Stimulated activated CD8-positive, alpha-beta memory T cell treated with anti-CD3 and anti-CD28 coated beads, Interleukin-12 subunit alpha, Interleukin-12 subunit beta, amount 100 ng/mL, for 4 hours (primary cell): ENCODE measurements around the gene AZGP1.
"Not testable (repeated sequence)": the region's sequence is repeated elsewhere in the genome, so short reads cannot be mapped to it uniquely, and the experiment has no call there.

Experiments
- DNase-seq: peaks from one replicate; pipeline ENCODE4 v3.0.0-alpha.2; 2020; ENCODE audit warnings: low read depth

The AZGP1 gene

DNA sequence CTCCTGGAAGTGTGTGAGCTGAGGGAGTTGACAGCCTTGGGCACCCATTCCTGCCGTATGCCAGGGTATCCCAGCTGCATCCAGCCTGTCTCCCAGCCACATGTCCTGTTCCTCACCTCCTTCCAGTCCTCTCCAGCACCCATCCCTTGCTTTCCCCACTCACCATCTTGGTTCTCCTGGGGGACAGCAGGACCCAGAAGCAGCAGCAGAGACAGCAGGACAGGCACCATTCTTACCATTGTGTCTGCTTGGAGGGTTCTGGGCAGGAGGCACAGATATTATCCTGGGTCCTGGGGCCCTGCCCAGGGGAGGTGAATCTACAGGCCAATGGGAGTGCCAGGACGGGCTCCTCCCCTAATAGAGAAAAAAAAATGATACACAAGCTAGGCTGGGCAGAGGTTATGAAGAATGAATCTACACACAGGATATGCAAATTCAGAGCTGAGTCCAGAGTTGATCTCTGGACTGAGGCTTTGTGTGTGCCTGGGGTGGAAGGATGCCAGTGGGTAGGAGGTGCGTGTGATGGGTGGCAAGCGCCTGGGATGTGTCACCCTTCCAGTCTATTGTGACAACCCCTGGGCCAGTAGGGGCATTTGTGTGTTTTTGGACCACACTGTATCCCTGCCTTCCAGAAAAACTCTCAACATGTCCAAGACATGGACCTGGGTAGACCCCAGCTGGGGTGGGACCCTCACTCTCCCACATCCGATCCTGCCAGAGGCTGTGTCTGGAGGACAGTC lies at the start of gene AZGP1:
Gene AZGP1 (minus strand): TSS at position 250 of the 740 bp plus-strand sequence. CDS start 11 bp downstream, at position 239.
- DNase-seq, result no peak

DNA sequence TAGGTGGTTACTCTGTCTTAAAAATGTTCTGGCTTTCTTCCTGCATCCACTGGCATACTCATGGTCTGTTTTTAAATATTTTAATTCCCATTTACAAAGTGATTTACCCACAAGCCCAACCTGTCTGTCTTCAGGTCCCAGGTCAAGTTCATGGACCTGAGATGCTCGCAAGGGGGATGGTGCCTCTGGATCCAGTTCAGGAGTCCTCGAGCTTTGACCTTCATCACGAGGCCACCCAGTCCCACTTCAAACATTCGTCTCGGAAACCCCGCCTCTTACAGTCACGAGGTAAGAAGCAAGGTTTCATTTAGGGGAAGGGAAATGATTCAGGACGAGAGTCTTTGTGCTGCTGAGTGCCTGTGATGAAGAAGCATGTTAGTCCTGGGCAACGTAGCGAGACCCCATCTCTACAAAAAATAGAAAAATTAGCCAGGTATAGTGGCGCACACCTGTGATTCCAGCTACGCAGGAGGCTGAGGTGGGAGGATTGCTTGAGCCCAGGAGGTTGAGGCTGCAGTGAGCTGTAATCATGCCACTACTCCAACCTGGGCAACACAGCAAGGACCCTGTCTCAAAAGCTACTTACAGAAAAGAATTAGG lies 48.3 kb upstream of the AZGP1 start:
- DNase-seq, result no peak

DNA sequence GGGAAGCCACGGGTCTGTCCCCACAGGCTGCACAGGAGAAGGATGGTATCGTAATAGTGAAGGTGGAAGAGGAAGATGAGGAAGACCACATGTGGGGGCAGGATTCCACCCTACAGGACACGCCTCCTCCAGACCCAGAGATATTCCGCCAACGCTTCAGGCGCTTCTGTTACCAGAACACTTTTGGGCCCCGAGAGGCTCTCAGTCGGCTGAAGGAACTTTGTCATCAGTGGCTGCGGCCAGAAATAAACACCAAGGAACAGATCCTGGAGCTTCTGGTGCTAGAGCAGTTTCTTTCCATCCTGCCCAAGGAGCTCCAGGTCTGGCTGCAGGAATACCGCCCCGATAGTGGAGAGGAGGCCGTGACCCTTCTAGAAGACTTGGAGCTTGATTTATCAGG lies 47.7 kb upstream of the AZGP1 start:
- DNase-seq, result no peak

DNA sequence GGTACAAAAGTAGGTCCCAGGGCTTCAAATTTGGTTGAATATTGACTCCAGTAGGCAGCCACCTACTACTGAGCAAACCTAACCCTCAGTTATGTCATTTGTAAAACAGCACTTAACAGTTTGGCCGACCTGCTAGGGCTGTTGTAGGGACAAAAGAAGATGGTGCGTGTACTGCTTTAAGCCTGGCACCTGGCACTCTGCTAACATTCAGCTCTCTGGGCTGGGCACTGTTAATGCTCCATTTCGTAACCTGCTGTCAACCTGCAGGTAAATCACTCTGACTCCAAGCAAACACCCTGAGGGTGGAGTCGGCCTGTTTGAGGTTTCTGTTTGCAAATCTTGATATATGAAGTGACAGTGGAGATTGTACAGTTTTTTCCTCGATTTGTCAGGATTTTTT lies 46.8 kb upstream of the AZGP1 start:
- DNase-seq, result no peak

DNA sequence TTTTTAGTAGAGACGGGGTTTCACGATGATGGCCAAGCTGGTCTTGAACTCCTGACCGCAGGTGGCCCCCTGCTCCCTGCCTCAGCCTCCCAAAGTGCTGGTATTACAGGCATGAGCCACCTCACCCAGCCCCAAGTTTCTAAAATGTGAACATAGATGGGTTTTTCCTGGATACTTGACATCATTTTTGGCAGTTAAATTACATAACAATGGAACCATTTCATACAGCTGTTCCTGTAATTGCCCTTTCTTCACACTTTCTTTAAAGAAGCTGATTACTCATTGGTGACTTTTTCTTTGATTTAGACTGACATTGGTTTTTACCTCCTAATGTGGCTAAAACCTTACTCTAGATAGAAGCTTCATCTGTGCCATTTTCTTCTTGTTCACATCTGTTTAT lies 45.5 kb upstream of the AZGP1 start:
- DNase-seq, result no peak

DNA sequence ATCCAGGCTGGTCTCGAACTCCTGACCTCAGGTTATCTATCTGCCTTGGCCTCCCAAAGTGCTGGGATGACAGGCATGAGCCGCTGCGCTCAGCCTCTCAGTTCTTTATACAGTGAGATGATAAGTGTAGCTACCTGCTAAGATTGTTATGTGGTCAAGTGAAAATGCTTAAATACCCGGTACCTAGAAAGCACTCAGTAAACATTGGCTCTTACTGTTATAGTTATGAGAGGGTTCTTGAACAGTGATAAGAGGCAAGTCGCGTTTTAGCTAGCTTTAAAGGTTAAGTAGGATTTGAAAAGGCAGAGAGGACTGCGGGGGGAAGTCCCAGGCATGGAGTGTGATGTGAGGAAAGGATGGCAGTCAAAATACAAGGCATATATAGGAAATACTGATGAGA lies 44.1 kb upstream of the AZGP1 start:
- DNase-seq, result no peak

DNA sequence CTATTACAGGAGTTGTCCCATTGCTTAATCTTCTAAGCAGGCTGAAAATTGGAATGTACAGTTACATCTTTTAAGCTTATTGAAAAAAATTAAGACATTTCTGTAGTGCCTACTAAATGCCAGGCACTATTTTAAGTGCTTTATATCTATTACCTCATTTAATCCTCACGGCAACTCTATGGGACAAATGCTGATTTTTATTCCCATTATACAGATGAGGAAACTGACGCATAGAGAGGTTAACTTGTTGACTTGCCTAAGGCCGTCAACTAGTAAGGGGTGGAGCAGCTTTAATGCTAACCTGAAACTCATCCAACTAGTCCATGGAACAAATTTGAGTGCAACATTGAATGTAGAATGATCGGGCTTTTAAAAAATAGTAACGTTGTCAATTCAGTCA lies 42.0 kb upstream of the AZGP1 start:
- DNase-seq, result no peak

DNA sequence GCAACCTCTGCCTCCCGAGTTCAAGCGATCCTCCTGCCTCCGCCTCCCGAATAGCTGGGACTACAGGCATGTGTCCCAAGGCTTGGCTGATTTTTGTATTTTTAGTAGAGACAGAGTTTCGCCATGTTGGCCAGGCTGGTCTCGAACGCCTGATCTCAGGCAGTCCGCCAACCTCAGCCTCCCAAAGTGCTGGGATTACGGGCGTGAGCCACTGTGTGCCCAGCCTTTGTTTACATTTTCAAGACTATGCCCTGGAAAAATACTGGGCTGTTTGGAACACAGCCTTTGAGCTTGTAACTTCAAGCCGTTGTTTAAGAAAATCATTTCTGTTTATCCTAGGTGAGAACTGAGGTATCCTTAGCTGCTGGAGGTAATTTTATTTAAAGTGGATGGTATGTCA lies 41.5 kb upstream of the AZGP1 start:
- no peak for DNase-seq

DNA sequence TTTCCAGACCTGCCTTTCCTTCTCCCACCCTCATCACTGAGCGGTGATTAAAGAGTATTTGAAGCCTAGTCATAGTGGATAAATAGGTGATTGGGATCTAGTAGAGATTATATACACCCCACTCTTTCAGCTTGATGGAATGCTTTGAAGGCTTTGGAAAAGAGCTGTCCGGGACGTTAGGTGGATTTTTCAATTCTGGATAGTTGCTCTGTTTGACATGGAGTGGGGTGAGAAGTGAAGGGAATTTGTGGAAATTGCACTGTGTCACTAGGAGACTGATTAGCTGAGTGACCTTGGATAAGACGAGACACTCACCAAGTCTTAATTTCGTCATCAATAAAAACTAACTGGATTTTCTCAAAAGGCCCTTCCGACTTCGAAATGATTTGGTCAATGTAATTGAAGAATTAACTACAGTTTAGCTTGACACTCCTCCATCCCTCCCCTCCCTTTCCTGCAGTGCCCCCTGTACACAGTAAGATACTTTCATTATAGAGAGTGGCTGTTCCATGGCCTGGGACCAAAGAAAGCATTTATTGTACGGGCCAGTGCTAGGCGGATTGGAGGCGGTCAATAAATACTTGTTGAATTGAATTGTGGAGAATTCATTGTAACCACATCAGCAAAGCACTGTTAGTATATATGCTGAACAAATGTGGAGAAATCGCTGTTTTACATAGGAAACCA lies 40.5 kb upstream of the AZGP1 start:
- DNase-seq, result no peak

DNA sequence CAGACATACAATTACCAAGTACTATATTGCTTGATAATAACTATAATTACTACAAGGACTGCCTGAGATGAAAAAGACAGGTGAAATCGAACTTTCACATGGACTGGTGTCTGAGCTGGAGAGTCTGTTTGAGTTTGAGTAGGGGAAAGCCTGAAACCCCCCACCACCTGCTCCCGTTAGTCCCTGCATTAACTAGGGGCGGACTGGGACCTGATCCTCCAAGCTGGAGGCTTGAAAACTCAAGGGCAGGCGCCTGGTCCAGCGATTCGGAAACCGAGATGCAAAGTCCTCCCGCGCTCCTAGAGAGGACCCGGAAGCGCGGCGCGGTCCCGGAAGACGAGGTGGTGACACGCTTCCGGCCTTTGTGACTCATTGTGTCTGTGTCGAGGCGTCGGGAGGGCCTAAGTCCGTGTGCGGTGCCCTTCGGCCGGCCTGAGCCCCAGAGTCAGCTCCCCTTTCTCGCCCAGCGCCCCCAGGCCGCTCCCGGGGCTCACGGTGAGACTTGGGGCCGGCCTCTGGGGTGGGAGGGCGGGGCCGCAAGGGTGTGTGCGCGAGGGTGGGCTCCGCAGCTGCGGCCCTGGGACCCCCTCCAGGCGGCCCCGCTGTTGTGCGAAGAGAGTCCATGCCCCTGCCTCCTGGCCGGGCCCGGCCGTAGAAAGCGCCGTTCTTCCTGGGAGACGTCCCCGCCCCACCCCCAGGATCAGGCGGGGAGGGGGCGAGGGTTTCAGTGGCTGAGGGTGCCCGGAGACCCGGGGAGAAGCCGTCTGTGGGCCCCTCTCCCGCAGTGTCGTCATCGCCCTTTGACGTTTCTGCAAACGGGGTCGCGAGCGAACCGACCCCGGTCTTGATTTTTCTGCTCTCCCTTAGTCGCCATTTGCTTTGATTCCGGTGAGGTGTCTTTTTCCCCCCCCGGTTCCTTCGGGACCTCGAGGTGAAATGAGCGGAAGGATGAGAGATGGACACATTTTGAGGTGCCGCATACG lies 39.7 kb upstream of the AZGP1 start, which contains the start of gene ZKSCAN1:
Gene ZKSCAN1 (plus strand): TSS at position 365 of the 983 bp plus-strand sequence. CDS start 7,911 bp downstream, outside the sequence.
- DNase-seq, result peak; percentile 72

DNA sequence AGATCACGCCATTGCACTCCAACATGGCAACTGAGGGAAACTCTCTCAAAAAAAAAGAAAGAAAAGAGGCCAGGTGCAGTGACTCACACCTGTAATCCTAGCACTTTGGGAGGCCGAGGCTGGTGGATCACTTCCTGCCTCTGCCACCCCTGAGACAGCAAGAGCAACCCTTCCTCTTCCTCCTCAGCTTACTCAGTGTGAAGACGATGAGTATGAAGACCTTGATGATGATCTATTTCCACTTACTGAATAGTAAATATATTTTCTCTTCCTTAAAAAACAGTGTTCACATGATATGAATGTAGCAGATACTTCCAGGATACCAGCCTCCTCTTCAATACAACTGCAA lies 37.5 kb upstream of the AZGP1 start:
- DNase-seq, result no peak

DNA sequence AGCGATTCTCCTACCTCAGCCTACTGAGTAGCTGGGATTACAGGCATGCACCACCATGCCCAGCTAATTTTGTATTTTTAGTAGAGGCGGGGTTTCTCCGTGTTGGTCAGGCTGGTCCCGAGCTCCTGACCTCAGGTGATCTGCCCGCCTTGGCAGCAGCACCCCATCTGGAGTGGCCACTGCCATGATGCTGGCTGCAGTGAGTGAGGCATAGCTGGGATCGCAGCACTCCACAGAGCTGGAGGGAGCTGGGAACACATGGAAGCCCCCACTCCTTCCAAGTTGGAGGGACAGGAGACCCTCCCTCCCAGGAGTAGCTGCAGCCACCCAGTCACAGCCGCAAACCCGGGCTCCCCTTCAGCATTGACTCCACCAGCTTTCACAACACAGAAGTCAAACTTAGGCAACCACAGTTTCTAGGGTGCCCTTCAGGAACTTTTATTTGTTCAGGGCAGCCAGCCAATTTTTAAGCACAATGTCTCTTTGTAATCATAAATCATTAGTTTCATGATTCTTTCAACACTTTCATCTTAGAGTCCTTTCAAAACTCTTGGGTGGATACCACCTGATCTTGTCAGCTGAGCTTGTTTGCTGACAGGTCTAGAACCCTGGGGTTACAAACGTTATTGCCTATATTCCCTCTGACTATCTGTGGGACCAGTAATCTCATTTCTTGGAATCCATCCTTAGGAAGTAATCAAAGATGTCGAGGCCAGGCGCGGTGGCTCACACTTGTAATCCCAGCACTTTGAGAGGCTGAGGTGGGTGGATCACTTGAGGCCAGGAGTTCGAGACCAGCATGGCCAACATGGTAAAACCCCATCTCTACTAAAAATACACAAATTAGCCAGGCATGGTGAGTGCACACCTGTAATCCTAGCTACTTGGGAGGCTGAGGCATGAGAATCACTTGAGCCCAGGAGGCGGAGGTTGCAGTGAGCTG lies 36.8 kb upstream of the AZGP1 start:
- not testable (repeated sequence) for DNase-seq

DNA sequence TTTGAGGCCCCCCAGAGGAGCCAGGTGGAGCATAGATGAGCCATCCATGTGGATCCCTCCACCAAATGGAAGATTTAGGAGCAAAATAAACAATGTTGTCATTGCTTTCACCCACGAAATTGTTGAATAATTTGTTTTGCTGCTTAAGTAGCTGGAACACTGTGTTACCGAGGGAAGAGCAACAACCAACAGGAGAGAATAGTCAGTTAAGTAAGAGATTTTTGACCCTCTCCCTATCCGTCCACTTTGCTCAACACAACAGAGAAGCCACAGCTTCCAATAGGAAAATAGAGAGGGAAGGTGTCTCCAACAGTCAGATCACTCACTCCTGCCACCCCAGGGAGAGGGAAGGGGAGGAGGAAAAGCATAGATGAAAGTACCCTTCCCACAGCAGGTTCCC lies 35.7 kb upstream of the AZGP1 start:
- DNase-seq, result no peak

DNA sequence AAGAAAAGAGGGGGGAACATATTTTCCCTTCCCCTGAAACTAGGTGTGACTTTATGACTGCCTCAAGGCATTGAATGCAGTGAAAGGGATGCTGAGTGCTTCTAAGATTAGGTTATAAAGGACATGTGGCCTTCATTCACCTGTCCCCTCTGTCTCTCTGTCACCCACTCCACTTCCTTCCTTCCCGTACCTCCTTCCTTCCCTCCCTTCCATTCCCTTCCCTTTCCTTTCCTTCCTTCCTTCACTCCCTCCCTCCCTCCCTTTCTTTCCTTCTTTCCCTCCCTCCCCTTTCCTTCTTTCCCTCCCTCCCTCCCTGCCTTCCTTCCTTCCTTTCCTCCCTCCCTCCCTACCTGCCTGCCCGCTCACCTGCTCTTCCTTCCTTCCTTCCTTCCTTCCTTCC lies 35.1 kb upstream of the AZGP1 start:
- DNase-seq, result no peak

DNA sequence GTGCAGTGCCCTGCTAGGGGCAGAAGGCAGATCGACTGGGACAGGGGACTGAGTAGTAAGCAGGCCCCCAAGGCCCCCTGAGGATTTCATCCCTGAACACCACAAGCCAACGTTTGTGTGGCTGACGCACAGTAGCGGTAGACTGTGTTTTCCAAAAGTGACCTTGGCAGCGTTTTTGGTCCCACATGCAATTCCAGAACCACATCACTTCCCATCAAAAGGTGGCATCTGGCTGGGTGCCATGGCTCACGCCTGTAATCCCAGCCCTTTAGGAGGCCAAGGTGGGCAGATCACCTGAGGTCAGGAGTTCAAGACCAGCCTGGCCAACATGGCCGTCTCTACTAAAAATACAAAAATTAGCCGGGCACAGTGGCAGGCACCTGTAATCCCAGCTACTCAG lies 34.1 kb upstream of the AZGP1 start:
- not testable (repeated sequence) for DNase-seq

DNA sequence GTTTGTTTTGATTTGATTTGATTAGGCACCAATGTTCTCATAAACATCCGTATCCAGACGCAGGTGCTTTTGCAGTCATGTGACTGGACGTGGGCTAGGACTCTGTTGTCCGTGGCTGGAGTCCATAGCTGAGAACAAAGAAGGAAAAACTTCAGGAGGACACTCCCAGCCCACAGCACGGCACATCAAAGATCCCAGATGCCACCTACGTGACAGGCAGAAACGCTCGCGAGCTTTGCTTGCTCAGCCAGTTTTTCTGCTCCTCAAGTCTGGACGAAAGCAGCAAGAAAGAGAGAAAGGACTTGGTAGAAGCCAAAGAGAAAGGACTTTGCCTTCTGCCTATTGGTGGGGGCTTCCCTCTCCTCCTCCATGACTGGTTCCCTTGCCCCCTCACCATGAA lies 32.7 kb upstream of the AZGP1 start:
- DNase-seq, result no peak

DNA sequence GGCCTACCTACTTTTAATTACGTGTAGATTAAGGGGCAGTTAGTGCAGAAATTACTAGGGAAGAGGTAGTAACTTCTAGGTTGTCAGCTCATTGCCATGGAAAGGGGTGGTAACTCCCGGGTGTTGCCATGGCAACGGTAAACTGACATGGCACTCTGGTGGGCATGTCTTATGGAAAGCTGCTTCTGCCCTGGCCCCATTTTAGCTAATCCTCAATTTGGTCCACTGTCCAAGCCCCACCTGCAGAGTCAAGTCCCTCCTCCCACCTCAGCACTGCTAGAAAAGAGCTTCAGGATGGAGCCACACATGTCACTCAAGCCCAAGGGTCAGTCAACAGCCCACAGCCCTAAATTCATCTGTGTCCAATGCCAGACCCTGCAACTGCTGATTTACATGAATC lies 32.1 kb upstream of the AZGP1 start:
- DNase-seq, result no peak

DNA sequence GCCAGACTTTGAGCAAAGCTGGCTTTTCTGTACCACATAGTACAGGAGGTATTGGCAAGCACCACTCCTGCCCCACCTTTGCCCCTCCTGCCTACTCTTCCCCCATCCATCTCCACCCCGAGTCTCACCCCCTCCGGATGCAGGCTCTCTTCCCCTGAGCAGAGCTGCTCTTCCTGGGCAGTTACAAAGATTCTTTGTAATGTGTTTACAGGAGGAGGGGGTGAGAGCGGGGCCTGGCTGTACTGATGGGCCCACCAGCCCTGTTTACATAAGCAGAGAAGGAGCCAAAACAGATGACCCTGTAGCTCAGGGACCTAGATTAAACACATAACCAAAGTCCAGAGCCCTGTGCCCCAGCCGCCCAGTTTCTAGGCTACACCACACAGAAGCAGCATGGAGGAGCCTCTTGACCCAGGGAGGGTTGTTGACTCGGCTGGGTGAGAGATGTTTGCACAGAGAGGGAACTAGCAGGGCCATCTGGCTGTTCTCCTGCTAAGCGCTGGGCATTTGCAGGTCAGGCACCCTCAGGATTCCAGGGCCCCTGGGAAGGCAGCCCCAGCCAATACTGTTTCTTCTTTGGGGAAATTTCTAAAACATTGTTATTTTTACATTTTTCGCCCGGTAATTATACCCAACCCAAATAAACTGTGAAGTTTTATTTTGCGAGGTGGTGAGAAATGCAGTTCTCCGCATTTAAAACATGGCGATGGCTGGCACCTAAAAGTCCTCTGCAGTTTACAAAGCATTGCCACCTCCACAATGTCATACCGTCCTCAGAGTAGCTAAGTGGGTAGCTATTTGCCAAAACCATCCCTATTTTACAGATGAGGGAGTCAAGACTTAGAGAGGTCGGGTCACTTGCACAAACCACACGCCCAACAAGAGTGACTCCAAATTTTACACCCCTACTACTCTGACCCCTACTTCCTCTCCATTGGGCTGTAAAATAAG lies 28.2 kb upstream of the AZGP1 start:
- no peak for DNase-seq

DNA sequence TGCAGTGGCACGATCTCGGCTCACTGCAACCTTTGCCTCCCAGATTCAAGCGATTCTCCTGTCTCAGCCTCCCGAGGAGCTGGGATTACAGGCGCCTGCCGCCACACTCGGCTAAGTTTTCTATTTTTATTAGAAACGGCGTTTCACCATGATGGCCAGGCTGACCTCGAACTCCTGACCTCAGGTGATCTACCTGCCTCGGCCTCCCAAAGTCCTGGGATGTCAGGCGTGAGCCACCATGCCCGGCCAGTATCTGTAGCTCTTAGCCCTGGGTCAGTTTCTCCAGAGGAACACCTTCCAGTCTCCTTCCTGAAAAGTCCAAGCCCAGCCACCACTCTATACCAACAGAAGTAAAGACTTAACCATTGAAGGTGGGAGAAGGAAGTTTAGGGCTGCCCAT lies 24.4 kb upstream of the AZGP1 start:
- no peak for DNase-seq
